Mesothelial cell of epicardium (in vitro differentiated cells): ENCODE measurements around the gene AGTRAP. TPM values are rescaled to one million over a fixed set of nuclear protein-coding genes. Genes with fewer than 3 reads are reported as not detected.

Source experiments
- DNase-seq, 2 experiments: peaks; one replicate each; pipeline ENCODE4 v3.0.0; 2021; ENCODE audit warnings: low spot score in 2 of 2; ENCODE audit not compliant: unreplicated experiment in 2 of 2
- H3K27ac Mint-ChIP-seq: 2 replicates; pipeline ENCODE4 v1.8.0; 2021; ENCODE audit warnings: mixed read lengths
- H3K27me3 Mint-ChIP-seq: 2 replicates; pipeline ENCODE4 v1.8.0; 2021; ENCODE audit warnings: low read depth, mixed read lengths
- H3K36me3 Mint-ChIP-seq: 2 replicates; pipeline ENCODE4 v1.8.0; 2021; ENCODE audit warnings: mixed read lengths
- H3K4me1 Mint-ChIP-seq: 2 replicates; pipeline ENCODE4 v1.8.0; 2021; ENCODE audit warnings: mixed read lengths
- H3K4me3 Mint-ChIP-seq: 2 replicates; pipeline ENCODE4 v1.8.0; 2021; ENCODE audit warnings: mild to moderate bottlenecking, moderate library complexity, mixed read lengths
- H3K9me3 Mint-ChIP-seq: 2 replicates; pipeline ENCODE4 v1.8.0; 2021; ENCODE audit warnings: mixed read lengths
- total RNA-seq: library from RNA; stranded (reverse); gene quantifications from 3 replicates; pipeline ENCODE4 v1.2.1, GENCODE V29; 2021
- TF ChIP-seq, protein P1 (sequence below): fragments of 200-600 bp; sonication (generic); IDR thresholded peaks from one replicate; pipeline ENCODE4 v1.5.0; 2021; ENCODE audit warnings: antibody characterized with exemption; ENCODE audit not compliant: unreplicated experiment

Gene AGTRAP
- total RNA-seq, 1 donor from 2014 or later, result 29.0 TPM

DNA sequence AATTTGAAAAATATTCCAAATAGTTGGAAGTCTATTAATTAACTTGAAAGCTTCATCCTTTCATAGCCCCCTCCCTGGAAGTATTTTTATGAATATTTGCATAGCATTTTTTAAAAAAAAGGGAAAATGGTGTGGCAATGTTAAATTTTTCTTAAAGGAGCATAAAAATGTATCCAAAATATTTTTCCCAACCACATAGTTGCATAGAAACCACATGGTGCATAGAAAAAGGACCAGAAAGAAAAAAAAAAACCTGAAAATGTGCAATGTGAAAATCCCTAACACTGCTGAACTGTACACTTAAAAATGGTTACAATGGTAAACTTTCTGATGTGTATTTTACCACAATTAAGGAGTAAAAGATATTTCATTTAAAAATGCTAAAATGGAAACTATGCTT, 34.1 kb downstream of the AGTRAP start:
- H3K9me3 Mint-ChIP-seq, result no peaks in the 10 kb centered on the region
- no peaks in the 10 kb centered on the region for H3K4me1 Mint-ChIP-seq
- H3K4me3 Mint-ChIP-seq, result no peak overlapping the region
- DNase-seq, result no peak
- no peaks in the 10 kb centered on the region for H3K27me3 Mint-ChIP-seq
- TF ChIP-seq, protein P1, sequence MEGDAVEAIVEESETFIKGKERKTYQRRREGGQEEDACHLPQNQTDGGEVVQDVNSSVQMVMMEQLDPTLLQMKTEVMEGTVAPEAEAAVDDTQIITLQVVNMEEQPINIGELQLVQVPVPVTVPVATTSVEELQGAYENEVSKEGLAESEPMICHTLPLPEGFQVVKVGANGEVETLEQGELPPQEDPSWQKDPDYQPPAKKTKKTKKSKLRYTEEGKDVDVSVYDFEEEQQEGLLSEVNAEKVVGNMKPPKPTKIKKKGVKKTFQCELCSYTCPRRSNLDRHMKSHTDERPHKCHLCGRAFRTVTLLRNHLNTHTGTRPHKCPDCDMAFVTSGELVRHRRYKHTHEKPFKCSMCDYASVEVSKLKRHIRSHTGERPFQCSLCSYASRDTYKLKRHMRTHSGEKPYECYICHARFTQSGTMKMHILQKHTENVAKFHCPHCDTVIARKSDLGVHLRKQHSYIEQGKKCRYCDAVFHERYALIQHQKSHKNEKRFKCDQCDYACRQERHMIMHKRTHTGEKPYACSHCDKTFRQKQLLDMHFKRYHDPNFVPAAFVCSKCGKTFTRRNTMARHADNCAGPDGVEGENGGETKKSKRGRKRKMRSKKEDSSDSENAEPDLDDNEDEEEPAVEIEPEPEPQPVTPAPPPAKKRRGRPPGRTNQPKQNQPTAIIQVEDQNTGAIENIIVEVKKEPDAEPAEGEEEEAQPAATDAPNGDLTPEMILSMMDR, result no peak
- H3K36me3 Mint-ChIP-seq, result no peaks in the 10 kb centered on the region
- H3K27ac Mint-ChIP-seq, result no peak overlapping the region

DNA sequence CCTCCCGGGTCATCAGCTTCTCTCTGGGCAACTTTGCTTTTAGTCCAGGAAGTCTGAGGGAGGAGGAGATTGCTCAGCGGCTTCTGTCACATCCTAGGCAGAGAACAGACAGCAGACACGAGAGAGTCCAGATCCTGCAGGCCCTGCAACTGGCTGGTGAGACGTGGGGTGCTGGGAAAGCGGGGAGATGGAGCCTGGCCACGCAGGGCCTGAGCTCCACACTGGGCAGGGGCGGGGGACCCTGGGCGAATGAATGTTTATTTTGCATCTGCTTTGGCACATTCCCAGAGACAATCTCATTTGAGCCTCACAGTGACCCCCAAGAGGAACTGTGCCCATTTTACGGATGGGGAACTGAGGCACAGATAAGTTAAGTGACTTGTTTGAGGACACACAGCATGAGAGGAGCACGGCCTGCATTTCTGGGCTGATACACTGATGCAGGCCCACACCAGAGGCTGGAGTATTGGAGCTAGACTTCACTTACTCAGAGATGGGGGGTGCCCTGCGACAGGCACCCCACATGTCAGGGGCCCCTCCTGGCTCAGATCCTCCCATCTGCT, 35.6 kb downstream of the AGTRAP start:
- no peaks in the 10 kb centered on the region for H3K36me3 Mint-ChIP-seq
- H3K4me1 Mint-ChIP-seq, result no peaks in the 10 kb centered on the region
- no peak overlapping the region for H3K27ac Mint-ChIP-seq
- DNase-seq, result no peak
- no peaks in the 10 kb centered on the region for H3K9me3 Mint-ChIP-seq
- H3K27me3 Mint-ChIP-seq, result no peaks in the 10 kb centered on the region
- TF ChIP-seq, protein P1, result no peak
- no peak overlapping the region for H3K4me3 Mint-ChIP-seq

DNA sequence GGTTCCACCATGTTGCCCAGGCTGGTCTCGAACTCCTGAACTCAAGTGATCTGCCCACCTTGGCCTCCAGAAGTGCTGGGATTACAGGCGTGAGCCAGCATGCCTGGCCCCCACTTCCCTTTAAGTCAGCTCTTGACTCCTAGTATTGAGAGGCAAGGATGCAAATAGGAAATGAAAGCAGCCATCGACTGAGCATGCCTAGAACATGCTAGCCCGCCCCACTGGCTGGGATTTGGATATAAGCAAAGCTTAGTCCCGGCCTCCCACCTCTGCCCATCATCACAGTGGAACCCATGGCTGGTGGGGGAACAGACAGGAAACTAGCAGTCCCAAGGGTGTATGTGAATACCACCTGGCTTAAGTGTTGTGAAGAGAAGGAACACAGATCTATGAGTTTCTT, 36.5 kb downstream of the AGTRAP start:
- no peaks in the 10 kb centered on the region for H3K4me1 Mint-ChIP-seq
- TF ChIP-seq, protein P1, result no peak
- no peaks in the 10 kb centered on the region for H3K9me3 Mint-ChIP-seq
- H3K36me3 Mint-ChIP-seq, result no peaks in the 10 kb centered on the region
- H3K27ac Mint-ChIP-seq, result no peak overlapping the region
- no peak for DNase-seq
- no peaks in the 10 kb centered on the region for H3K27me3 Mint-ChIP-seq
- H3K4me3 Mint-ChIP-seq, result no peak overlapping the region

DNA sequence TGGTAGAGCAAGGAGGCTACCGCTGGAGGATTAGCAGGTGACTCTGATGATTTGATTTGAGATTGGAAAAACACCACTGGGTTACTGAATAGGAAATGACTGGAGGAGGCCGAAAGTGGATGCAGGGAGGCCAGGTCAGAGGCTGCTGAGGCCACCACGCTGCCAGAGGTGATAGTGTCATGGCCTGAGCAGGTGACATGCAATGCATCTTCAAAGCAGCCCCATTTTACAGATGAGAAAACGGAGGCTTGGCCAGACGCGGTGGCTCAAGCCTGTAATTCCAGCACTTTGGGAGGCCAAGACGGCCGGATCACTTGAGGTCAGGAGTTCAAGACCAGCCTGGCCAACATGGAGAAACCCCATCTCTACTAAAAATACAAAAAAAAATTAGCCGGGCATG, 38.8 kb downstream of the AGTRAP start:
- Mint-ChIP-seq H3K9me3 (no peaks in the 10 kb centered on the region), H3K4me3 (no peak overlapping the region), H3K27ac (no peak overlapping the region), H3K27me3 (no peaks in the 10 kb centered on the region), H3K4me1 (no peaks in the 10 kb centered on the region), H3K36me3 (no peaks in the 10 kb centered on the region)
- TF ChIP-seq, protein P1, result no peak
- no peak for DNase-seq

DNA sequence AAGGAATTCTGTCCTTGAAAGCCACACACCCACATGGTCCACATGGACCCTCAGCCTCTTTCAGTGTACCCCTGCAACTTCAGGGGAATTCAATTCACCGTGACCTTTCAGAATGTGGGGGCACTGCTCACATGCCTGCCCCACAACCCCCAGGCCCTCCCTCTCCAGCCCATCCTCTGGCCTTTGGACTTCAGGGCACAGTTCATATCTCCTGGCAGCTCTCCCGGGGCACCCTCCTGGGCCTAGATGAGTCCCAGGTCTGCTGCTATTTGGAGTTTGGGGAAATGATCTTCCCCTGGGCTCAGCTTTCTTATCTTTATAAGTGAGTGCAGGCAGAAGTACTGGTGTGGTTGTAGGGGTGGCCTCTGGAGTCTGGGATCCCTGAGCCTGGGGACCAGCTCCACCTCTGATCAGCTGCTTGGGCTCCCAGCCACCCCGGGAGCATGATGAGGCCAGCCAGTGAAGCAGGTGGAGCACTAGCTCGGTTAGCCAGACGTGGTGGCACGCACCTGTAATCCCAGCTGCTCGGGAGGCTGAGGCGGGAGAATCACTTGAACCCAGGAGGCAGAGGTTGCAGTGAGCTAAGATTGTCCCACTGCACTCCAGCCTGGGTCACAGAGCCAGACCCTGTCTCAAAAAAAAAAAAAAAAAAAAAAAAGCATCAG, 41.9 kb downstream of the AGTRAP start:
- Mint-ChIP-seq H3K36me3 (no peaks in the 10 kb centered on the region), H3K4me1 (no peaks in the 10 kb centered on the region), H3K27me3 (no peaks in the 10 kb centered on the region), H3K9me3 (no peaks in the 10 kb centered on the region), H3K27ac (no peak overlapping the region), H3K4me3 (no peak overlapping the region)
- TF ChIP-seq, protein P1, result no peak
- DNase-seq, result no peak
